HUDEP-2 (cell line): ENCODE results near the gene PNKP.
A peak's percentile ranks its signal among the peaks of the same experiment; 100 is the strongest.

ENCODE experiments used
- DNase-seq, 76 experiments: peaks; one replicate each; lab custom pipeline; 2025; ENCODE audit not compliant: unreplicated experiment in 76 of 76; lab: John Stamatoyannopoulos, UW

PNKP gene

DNA sequence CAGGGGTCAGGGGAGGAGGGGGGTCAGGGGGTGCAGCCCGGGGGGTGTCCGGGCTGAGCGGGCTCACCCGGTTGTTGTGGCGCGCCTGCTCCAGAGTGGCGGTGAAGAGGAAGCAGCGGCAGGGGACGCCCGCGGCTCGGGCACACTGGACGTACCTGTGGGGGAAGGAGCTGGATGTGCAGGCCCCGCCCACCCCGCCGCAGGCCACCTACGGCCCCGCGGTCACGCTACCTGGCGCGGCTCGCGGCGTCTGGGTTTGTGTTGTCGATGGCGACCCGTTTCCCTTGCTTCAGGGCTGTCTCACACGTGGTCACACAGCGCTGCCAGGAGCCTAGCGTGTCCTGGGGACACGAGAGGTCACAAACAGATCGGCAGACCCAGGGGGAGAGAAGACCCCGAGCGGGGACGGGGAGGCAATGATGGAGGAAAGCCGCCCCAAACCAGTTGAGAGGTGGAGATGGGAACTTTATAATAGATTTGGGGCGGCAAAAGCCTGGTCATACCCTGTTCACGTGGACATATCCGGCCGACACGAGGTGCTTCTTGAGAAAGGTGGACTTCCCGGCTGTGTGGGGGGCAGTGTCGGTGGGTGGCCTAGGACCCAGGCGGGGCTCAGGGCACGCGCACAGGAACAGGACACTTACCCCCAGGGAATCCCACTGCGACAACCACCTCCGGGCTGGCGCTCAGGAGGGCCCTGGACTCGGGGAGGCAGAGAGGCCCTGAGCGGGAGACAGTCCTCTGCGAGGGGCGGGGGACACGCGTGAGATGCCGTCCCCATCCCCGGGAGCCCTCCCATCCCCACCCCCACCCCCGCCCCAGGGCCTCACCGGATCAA is 5.6 kb downstream of the PNKP start:
- DNase-seq, result no peak

DNA sequence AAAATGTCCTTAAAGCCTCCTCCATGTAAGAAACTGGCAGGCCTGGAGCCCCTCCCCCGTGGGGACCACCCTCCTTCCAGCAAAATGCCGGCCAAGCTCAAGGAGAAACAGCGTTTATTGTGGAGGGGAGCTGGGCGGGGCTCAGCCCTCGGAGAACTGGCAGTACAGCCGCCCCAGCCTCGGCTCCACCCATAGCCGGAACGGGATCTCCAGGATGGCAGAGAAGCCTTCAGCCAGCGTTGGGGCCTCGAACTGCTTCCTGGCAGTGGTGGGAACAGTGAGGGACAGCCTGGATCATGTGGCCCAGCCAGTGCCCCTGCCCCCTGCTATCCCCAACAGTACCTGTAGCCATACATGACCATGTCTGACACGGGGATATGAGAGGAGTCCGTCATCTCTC is 6.3 kb downstream of the PNKP start:
- DNase-seq, result peak in 4 of 76 experiments; percentile 12 to 44 (median 30)

DNA sequence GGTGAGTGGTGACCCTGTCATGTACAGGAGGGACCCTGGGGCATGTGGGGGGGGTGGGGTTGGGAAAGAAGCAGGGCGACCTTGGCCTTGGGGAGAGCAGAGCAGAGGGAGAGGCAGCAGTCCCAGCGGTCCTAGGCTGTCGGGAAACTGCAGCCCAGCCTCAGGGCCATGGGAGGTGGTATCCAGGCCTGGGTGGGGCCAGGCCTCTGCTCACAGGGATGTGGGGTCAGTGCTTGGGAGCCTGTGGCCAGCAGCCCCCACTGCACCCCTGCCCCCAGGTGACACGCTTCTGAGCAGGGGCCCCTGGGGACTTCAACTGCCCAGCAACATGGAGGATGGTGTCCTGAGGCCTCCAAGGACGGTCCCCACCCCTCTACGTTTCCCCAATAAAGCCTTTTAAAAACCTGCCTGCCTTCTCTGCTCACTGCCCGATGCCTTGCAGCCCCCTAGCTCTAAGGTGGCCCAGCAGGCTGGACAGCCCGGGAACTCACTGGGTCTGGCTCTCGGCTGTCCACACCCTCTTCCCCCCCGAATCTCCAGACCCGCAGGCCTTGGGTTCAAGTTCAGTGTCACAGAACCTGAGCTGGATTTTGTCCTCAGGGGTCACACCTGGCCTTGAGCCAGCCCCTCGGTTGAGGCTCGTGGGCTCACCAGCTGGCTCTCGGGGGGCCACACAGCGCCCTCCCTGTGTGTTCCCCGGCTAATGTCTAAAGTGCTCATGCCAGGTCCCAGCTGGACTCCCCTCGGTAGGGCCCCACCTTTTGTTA is 6.9 kb downstream of the PNKP start:
- DNase-seq, result no peak

DNA sequence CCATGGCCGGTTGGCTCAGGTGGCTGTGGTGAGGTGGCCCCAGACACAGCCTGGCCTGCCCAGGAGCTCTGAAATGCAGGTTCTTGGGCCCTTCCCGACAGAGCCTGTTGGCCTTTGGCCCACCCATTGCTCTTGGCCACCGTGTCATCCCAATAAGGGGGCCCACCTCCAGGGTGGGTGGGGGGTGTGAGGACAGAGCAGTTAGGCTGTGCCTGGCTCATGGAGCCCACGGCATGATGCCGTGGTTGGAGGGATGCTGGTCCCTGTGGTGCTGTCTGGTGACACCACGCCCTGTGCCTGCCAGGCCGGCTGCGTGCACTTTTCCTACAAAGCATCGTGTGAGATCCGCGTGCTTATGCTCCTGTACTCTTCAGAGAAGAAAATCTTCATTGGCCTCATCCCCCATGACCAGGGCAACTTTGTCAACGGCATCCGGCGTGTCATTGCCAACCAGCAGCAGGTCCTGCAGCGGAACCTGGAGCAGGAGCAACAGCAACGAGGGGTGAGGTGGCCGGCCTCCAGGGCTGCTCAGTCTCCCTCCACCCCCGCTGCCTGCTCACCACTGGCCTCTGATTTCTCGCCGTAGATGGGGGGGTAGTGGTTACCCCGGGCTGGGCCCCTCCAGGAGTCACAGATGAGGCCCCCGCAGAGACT is 7.6 kb downstream of the PNKP start:
- DNase-seq, result no peak

DNA sequence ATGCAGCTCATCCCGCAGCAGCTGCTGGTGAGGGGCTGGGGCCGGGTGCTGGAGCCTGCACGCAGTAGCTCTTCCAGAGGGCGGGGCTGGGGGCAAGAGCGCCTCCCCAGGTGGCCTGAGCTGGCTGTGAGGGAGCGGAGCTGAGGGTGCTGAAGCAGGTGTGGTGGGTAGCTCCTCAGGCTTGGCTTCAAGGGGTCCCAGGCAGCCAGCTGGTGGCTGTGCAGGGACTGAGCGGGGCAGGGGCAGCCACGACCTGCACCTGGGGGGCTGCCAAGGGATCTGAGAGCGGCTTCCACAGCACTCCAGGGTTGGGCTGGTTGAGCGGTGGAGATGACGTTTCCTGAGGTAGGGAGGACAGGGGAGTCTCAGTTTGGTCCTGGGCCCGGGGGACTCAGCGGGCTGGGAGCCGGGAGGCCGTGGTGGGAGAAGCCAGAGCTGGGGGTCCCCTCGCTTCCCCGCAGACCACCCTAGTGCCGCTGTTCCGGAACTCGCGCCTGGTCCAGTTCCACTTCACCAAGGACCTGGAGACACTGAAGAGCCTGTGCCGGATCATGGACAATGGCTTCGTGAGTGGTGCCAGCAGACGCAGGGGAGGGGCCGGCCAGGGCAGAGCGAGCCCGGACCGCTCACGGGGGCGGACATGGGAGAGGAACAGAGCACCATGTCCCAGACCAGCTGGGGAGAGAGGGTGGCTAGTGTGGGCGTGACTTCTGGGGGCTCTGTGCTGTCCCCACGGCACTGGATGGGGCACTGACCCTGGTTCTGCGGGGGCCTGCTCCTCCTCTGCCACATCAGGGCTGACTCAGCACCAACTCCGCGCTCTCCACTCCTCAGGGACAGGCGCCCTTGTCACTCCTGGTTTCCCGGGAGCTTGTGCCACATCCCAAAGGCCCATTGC is 9.0 kb downstream of the PNKP start:
- no peak for DNase-seq

DNA sequence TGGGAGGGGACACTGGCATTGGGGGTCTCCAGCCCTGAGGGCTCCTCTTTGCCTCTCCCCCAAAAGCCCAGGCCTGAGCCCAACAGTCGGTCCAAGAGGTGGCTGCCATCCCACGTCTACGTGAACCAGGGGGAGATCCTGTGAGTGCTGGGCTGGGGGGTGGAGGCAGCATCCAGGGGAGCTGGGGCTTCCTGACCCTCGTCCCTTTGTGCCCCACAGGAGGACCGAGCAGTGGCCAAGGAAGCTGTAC is 9.6 kb downstream of the PNKP start:
- DNase-seq, result no peak

DNA sequence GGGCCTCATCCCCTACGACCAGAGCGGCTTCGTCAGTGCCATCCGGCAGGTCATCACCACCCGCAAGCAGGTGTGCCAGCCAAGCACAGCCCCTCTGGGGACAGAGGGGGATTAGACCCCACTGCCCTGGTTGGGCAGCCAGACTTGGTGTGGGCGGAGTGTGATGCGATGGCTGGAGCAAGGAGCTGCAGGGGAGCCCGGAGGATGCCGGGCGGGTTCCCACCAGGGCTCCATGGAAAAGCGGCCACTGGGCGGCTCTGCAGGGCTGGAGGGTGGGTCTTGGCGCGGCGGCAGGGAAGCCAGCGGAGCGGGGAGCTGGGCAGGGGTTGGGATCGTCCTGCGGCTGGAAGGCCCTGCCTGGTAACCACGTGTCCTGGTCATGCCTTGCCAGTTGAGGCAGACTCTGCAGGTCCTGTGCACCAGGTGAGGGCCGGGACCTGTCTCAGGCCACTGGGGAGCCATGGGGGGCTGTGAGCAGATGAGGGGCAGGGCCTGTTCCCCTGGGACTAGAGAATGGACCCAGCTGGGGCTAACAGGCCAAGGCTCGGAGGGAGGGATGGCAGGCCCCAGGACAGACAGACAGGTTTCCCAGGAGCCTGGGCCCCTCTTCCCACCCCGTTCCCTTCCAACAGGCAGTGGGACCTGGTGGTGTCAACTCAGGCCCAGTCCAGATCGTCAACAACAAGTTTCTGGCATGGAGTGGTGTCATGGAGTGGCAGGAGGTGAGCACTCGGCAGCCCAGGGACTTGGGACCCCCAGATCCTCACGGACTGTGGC is 10.1 kb downstream of the PNKP start:
- no peak for DNase-seq

DNA sequence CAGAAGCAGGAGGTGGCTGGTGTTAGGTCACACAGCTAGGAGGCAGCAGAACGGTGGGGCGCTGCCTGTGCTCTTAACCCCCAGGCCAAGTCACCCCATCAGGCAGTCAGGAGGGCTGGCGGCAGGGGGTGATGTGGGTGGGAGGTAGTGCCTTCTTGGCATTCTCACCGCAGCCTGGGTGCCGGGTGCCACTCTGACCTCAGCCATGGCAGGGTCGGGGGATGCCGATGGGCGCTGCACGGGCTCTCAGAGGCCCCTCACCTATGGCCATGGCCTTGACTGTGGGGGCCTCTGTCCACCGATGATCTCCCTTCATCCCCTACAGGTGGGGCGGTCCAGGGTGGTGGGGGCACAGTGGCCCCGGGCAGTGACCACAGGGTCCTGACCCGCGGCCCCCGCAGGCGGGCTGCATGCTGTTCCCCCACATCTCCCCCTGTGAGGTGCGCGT is 10.8 kb downstream of the PNKP start:
- no peak for DNase-seq

DNA sequence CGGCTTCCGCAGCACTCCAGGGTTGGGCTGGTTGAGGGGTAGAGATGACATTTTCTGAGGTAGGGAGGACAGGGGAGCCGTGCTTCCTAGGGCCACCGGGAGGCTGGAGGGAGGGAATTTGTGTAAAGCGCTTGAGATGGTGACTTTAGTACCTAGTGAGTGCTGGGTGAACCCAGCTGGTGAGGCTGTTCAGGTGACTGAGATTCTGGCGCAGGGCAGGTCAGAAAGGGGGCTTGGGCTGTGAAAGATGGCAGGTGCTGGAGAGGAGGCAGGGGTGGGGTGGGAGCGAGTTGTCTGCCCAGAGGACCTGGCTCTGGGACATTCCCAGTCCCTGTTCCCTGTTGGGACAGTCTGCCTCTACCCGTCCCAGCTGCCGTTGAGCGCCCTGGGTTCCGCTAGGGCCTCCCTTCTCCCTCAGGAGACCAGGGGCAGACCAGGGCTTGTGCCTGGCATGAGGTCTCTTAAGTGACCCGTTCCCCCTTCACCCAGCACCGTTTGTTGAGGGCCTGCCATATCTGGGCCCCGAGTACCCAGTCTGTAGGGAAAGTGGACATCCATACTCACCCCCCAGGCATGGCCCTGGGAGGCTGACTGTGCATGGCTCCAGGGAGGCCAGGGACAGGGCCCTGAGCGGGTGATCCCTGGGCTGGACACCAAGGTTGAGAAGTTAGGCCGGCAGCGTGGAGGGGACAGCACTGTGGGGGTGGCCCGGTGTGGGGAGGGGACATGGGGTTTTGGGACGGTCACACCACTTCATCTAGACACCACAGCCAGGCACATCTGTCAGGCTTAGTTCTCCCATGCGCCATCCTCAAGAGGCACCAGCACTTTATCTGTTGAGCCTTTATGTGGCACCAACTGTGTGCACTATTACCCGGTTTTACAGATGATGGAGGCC is 11.5 kb downstream of the PNKP start:
- DNase-seq, result no peak

DNA sequence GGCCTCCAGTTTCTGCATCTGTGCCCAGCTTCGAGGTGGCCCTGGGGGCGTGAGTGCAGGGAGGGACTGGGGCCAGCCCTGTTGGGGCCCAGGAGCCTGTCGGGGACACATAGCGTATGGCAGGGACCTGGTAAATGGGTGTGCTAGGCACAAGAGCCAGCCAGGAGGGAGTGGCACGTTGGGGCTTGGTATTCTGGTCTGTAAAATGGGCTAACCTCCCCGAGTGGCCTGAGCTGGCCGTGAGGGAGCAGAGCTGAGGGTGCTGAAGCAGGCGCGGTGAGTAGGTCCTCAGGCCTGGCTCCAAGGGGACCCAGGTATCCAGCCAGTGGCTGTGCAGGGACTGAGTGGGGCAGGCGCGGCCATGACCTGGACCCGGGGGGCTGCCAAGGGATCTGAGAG is 12.1 kb downstream of the PNKP start:
- no peak for DNase-seq

DNA sequence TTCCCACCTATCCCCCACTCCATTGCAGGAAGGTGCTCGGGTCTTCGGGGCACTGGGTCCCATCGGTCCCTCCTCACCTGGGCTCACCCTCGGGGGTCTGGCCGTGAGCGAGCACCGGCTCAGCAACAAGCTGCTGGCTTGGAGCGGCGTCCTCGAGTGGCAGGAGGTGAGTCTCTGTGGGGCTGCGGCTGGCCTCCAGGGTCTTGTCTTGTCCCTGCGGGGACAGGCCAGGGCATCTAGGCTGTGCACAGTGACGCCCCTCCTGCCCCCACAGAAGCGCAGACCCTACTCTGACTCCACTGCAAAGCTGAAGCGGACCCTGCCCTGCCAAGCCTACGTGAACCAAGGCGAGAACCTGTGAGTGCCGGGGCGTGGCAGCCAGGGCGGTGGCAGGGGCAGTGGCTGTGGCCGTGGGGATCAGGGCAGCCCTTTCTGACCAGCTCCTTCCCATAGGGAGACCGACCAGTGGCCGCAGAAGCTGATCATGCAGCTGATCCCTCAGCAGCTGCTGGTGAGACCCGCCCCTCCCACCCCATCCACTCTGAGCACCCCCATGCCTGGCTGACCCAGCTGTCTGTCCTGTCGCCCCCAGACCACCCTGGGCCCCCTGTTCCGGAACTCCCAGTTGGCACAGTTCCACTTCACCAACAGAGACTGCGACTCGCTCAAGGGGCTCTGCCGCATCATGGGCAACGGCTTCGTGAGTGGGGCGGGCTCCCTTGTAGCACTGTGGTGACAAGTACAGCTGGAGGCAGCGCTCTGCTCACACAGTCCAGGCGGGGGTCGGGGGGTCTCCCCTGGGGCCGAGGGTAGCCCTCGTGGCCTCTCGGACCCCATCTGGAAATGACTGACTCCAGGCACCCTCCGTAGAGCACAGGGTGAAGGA is 12.8 kb downstream of the PNKP start:
- no peak for DNase-seq

DNA sequence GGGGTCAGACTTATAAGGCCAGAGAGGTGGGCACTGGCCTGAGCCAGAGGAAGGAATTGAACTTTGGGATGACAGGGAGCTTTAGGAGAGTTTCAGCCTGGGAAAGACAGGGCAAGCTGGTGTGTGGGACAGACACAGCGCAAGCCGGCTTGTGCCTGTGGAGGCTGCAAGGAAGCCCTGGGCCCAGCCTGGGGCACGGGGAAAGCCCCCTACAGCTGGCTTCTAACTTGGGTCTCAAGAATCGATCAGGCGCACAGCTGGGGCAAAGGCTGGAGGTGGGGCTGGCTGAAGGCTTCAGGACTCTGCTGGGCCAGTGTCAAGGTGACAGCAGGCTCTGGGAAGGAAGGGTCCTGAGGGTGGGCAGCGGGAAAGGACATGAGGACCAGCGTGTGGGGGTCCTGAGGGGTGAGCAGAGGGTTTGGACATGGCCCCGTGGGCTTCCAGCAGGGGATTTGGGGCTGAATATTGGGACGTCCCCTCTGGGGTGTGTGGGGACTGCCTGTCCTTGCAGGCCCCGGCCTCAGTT is 13.5 kb downstream of the PNKP start:
- DNase-seq, result no peak

DNA sequence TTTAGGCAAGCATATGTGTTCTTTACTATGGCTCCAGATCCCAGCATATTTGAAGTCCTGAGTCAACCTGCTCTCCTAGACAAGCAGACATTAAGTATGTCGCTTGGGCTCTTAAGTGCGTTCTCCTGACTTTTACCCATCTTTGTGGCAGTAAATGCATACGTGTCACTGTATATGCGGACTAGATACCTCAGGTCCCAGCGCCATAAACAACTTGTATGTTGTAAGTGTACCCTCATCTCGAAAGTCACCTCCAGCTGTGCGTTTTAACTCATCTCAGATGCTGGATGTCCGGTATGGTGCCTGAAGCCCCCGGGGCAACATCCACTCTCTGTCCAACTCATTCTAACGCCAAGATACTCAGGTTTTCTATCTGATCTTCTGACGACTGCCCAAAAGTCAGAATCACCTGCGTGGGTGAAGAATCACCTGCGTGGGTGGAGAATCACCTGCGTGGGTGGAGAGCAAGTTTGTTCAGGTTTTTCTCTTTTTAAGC is 14.7 kb downstream of the PNKP start:
- no peak for DNase-seq

DNA sequence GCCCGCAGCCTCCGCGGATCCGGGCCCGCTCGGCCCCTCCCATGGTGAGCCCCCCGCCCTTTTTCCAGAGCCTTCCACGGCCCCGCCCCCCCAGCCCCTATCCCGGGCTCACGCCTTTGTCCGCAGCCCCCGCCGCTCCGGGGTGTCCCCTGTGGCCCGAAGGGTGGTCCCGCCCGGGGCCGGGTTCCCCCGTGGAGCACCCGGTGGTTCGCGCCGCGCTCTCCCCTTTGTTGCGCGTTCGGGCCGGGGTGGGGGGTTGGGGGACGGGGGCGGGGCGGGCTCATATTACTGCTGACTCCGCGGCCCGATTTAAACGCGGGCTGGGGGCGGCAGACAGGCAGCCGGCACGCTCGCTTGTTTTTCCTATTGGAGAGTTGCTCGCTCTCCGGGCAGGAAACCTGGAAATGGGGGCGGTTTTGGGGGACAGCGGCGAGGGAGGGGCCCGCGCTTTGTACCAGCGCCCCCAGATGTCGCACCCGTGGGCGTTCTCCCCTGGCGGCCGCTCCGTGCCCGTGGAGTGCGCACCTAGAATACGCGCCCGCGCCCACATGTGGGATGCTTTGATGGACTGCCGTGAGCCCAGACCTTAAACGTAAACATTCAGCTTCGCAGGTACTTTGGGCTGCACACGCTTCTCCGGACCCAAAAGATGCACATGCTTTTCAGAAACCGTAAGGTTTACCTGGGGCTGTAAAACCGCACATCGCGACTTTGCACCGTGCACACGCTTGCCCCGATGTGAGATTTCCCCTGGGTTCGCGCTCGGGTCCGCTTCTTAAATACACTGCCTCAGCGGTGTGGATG is 15.7 kb downstream of the PNKP start:
- DNase-seq, result peak in 6 of 76 experiments; percentile 19 to 39 (median 28)

DNA sequence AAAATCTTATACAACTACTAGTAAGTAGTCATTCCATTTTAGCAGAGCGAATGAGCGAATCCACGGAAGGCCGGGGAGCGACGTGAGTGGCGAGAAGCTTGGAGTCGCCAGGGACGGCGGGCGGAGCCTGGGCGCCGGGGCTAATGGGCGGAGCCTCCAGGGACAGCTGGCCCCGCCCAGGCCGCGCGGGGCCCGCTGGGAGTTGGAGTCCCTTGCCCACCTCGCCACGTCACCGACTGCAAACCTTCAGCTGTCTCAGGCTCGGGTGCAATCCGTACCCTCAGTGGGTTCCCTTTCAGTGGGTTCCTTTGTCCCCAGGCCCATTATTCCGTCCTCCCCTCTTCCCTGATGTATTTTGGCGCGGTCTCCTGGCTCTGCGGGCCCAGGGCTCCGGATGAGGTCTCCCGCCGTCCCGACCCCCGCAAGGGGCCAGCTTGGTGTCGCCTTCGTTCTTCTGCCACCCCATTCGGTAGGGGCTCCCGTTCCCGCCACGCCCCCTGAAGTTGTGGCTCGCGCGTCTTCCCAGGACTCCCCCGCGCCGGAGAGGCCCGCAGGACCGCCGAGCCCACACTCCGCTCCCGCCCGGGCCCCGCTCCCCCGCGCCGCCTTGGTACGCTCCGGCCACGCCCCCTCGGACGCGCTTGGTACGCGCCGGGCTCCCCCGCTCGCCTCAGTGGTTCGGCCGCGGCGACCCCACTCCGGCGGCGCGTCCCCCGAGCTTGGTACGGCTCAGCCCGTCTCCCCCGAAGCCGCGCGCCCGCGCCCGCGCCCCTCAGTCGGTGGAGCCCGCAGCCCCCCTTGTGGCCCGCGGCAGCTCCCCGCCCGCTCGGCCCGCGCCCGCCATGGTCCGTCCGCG is 16.7 kb downstream of the PNKP start, which contains the start of gene PTOV1:
Gene PTOV1, plus strand, starts transcription at position 673 of the 856 bp plus-strand sequence.
- peak in 75 of 76 experiments; percentile 39 to 100 (median 88) for DNase-seq

DNA sequence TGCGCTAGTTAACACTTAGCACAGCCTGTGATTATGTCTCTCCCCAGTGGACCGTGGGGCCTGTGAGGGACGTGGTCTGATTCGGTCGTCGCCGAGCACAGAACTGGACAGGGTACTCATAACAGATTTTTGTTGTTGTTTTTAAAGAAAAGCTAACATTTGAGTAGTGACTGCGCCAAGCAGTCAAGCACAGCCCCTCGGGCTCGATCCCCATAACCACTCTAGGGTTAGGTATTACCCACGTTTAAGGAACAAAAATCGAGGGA is 17.2 kb downstream of the PNKP start:
- no peak for DNase-seq
